Dendritic cell treated with granulocyte-macrophage colony-stimulating factor and Interleukin-4, amounts not matched to agents 40 ng/mL and 50 ng/mL, for 4 days (primary cell): ENCODE results near the gene DPM1.
A peak's percentile ranks its signal among the peaks of the same experiment; 100 is the strongest.

ENCODE experiments used
- H3K27ac Mint-ChIP-seq: one replicate; pipeline ENCODE4 v1.8.0; 2022; ENCODE audit warnings: mild to moderate bottlenecking, mixed read lengths
- H3K27me3 Mint-ChIP-seq: one replicate; pipeline ENCODE4 v1.8.0; 2022; ENCODE audit warnings: mild to moderate bottlenecking, mixed read lengths
- H3K36me3 Mint-ChIP-seq: one replicate; pipeline ENCODE4 v1.8.0; 2022; ENCODE audit warnings: low read depth, mixed read lengths
- H3K4me1 Mint-ChIP-seq: one replicate; pipeline ENCODE4 v1.8.0; 2022; ENCODE audit warnings: low read depth, mixed read lengths
- H3K4me3 Mint-ChIP-seq: one replicate; pipeline ENCODE4 v1.8.0; 2022; ENCODE audit warnings: mild to moderate bottlenecking, moderate library complexity, mixed read lengths
- H3K9me3 Mint-ChIP-seq: one replicate; pipeline ENCODE4 v1.8.0; 2022; ENCODE audit warnings: mixed read lengths
- intact Hi-C: fragments of 100-400 bp; cut with micrococcal nuclease; formaldehyde crosslinking; loops from one replicate; pipeline ENCODE4 v1.15.0; 2022

Gene DPM1

DNA sequence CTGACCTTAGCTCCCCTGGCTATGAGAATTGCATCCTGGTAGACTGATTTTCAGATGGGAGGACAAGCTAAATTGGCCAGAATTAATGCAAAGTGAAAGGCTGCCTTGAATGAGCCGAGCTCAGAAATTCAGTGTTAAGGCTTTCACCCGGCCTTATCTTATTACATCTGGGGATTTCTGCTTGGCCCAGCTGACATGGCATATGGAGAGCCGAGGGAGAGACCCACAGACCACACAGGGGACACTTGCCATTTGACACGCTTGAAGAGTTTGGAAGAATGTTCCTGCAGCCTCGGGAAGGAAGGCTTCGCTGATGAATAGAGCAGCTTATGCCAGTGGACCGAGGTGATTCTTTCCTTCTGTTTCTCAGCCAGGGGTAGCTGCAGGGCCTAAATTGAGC is 9.3 kb upstream of the DPM1 start:
- Mint-ChIP-seq H3K9me3 (no peaks in the 10 kb centered on the region), H3K27ac (no peak overlapping the region), H3K36me3 (peaks cover under 1% of the 10 kb centered on the region), H3K4me1 (no peaks in the 10 kb centered on the region), H3K4me3 (no peak overlapping the region), H3K27me3 (peaks cover 18% of the 10 kb centered on the region)
- intact Hi-C loops = no loop called here

DNA sequence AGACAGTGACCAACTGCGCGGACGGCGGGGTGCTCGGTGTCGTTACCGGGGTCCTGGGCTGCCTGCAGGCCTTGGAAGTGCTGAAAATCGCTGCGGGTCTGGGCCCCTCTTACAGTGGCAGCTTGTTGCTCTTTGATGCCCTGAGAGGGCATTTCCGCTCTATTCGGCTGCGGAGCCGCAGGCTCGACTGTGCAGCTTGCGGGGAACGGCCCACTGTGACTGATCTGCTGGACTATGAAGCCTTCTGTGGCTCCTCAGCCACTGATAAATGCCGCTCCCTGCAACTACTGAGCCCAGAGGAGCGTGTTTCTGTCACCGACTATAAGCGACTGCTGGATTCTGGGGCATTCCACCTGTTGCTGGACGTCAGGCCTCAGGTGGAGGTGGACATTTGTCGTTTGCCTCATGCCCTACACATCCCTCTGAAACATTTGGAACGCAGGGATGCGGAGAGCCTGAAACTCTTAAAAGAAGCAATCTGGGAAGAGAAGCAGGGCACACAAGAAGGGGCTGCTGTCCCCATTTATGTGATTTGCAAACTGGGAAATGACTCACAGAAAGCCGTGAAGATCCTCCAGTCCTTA is 1.3 kb upstream of the DPM1 start:
- intact Hi-C loops = no loop called here
- peaks cover 29% of the 10 kb centered on the region for H3K4me1 Mint-ChIP-seq
- peaks cover 39% of the 10 kb centered on the region for H3K36me3 Mint-ChIP-seq
- H3K4me3 Mint-ChIP-seq = peak overlapping the region; percentile 92
- no peaks in the 10 kb centered on the region for H3K9me3 Mint-ChIP-seq
- no peaks in the 10 kb centered on the region for H3K27me3 Mint-ChIP-seq
- peak overlapping the region; percentile 95 for H3K27ac Mint-ChIP-seq

DNA sequence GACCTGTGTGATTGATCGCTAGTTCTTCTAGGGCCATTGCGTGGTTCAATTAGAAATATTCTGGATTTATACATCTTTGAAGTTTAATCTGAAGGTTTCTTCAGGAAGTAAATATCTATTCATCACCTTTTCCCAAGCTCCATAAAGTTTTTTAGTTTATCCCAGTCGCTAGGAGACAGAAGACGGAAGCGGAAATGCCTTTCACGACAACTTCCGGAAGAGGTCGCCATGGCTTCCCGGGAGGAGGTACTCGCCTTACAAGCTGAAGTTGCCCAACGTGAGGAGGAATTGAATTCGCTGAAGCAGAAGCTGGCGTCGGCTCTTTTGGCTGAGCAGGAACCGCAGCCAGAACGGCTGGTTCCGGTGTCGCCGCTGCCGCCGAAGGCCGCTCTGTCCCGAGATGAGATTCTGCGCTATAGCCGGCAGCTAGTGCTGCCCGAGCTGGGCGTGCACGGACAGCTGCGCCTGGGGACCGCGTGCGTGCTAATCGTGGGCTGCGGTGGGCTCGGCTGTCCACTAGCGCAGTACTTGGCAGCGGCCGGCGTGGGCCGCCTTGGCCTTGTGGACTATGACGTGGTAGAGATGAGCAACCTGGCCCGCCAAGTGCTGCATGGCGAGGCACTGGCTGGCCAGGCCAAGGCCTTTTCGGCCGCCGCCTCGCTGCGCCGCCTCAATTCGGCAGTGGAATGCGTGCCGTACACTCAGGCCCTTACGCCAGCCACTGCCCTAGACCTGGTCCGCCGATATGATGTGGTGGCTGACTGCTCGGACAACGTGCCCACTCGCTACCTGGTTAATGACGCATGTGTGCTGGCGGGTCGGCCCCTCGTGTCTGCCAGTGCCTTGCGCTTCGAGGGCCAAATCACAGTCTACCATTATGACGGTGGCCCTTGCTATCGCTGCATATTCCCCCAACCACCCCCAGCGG is 547 bp upstream of the DPM1 start, which contains the start of gene MOCS3:
Gene MOCS3 (plus strand): TSS at position 204 of the 928 bp plus-strand sequence. CDS start 25 bp downstream, at position 229.
- peaks cover 29% of the 10 kb centered on the region for H3K4me1 Mint-ChIP-seq
- no peaks in the 10 kb centered on the region for H3K9me3 Mint-ChIP-seq
- peak within 1 kb of the TSS; percentile 95 for H3K27ac Mint-ChIP-seq
- no peaks in the 10 kb centered on the region for H3K27me3 Mint-ChIP-seq
- peaks cover 46% of the 10 kb centered on the region for H3K36me3 Mint-ChIP-seq
- H3K4me3 Mint-ChIP-seq = peak within 1 kb of the TSS; percentile 92
- intact Hi-C loops = loop anchor here (1.0 kb wide), 1 partner anchor 28 kb away; the partner anchor contains the start of gene ADNP

- Mint-ChIP-seq H3K36me3 (peaks cover 57% of the 10 kb centered on the region), H3K4me1 (peaks cover 29% of the 10 kb centered on the region), H3K9me3 (no peaks in the 10 kb centered on the region), H3K27me3 (no peaks in the 10 kb centered on the region), H3K27ac (peak overlapping the region; percentile 95), H3K4me3 (peak overlapping the region; percentile 92)
- intact Hi-C loops = no loop called here
Observed at GRCh38 chr20:50957276-50957675, 1.1 kb downstream of the DPM1 start.

DNA sequence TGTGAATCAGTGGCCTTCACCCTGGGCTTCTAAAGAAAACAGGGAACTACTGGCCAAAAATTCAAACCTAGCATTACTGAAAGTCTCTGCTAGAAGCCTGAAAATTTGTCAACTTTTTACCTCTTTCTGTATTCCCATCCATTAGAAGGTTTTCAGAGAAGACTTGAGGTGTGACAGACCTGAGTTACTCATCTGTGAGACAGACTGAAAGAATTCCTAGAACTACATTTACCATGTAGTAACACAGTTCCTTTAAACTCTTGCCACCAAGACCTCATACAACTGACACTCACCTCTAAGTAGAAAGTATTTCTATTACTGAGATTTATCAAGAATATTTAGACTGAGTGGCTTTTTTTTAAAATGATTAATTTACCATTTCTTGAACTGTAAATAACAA is 4.5 kb downstream of the DPM1 start:
- intact Hi-C loops = no loop called here
- Mint-ChIP-seq H3K36me3 (peaks cover 76% of the 10 kb centered on the region), H3K27ac (no peak overlapping the region), H3K9me3 (no peaks in the 10 kb centered on the region), H3K4me3 (no peak overlapping the region), H3K27me3 (no peaks in the 10 kb centered on the region), H3K4me1 (peaks cover 15% of the 10 kb centered on the region)

GRCh38 chr20:50953196-50953595 is 5.1 kb downstream of the DPM1 start:
- peaks cover 14% of the 10 kb centered on the region for H3K4me1 Mint-ChIP-seq
- no peak overlapping the region for H3K4me3 Mint-ChIP-seq
- H3K27ac Mint-ChIP-seq = no peak overlapping the region
- intact Hi-C loops = no loop called here
- peaks cover 76% of the 10 kb centered on the region for H3K36me3 Mint-ChIP-seq
- no peaks in the 10 kb centered on the region for H3K9me3 Mint-ChIP-seq
- no peaks in the 10 kb centered on the region for H3K27me3 Mint-ChIP-seq

DNA sequence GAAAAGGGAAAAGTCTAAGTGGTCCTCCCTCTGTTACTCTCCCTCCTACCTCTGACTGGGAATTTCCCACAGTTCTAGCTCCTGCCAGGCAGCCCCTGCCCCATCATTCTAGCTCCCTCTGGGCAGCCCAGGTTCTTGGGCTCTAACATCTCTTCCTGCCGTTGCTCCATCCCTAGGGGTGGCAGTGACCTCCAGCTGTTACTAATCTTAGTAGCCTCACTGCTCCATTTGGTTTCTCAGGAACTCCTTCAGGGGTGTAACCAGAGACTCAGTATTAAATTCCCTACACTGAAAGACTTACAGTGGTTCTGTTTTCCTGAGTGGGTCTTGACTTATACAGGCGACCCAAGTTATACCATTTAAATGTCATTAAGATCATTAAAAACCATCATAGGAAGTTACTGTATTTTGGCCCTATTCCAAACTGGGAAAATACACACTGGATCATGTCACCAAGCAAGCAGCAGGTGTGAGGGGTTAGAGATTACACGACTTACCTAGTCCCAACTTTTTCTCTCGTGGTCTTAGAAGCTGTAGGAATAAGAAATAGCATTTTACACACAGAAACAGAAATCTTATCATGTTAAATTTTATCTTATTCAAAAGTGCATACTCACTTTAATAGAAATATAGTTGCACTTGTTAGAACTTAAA is 10.1 kb downstream of the DPM1 start:
- Mint-ChIP-seq H3K27ac (no peak overlapping the region), H3K36me3 (peaks cover 95% of the 10 kb centered on the region), H3K4me3 (no peak overlapping the region), H3K9me3 (no peaks in the 10 kb centered on the region), H3K27me3 (no peaks in the 10 kb centered on the region), H3K4me1 (no peaks in the 10 kb centered on the region)
- intact Hi-C loops = no loop called here

GRCh38 chr20:50943069-50943468 is 15.3 kb downstream of the DPM1 start:
- H3K4me1 Mint-ChIP-seq = no peaks in the 10 kb centered on the region
- H3K4me3 Mint-ChIP-seq = no peak overlapping the region
- H3K27ac Mint-ChIP-seq = no peak overlapping the region
- H3K9me3 Mint-ChIP-seq = no peaks in the 10 kb centered on the region
- H3K36me3 Mint-ChIP-seq = peaks cover 91% of the 10 kb centered on the region
- intact Hi-C loops = no loop called here
- H3K27me3 Mint-ChIP-seq = no peaks in the 10 kb centered on the region

GRCh38 chr20:50933589-50933988 is 24.7 kb downstream of the DPM1 start:
- H3K4me3 Mint-ChIP-seq = no peak overlapping the region
- intact Hi-C loops = no loop called here
- no peaks in the 10 kb centered on the region for H3K27me3 Mint-ChIP-seq

GRCh38 chr20:50932691-50933280 is 25.5 kb downstream of the DPM1 start:
- intact Hi-C loops = no loop called here
- Mint-ChIP-seq H3K4me3 (no peak overlapping the region), H3K27ac (no peak overlapping the region), H3K9me3 (no peaks in the 10 kb centered on the region), H3K27me3 (no peaks in the 10 kb centered on the region), H3K36me3 (peaks cover 64% of the 10 kb centered on the region), H3K4me1 (peaks cover 28% of the 10 kb centered on the region)

More at GRCh38 chr20:50933589-50933988, 24.7 kb downstream of the DPM1 start:
- Mint-ChIP-seq H3K4me1 (peaks cover 20% of the 10 kb centered on the region), H3K27ac (no peak overlapping the region), H3K9me3 (no peaks in the 10 kb centered on the region), H3K36me3 (peaks cover 64% of the 10 kb centered on the region)

GRCh38 chr20:50932016-50932485 is 26.3 kb downstream of the DPM1 start:
- Mint-ChIP-seq H3K27ac (peak overlapping the region; percentile 96), H3K36me3 (peaks cover 69% of the 10 kb centered on the region), H3K4me3 (peak overlapping the region; percentile 76), H3K9me3 (no peaks in the 10 kb centered on the region), H3K4me1 (peaks cover 34% of the 10 kb centered on the region), H3K27me3 (no peaks in the 10 kb centered on the region)
- intact Hi-C loops = no loop called here

GRCh38 chr20:50931306-50932015 is 26.9 kb downstream of the DPM1 start, which contains the start of gene ADNP:
Gene ADNP (minus strand): TSS chr20:50931437. CDS start chr20:50903996, 27,441 bp downstream.
- no peaks in the 10 kb centered on the region for H3K9me3 Mint-ChIP-seq
- peak within 1 kb of the TSS; percentile 91 for H3K4me3 Mint-ChIP-seq
- no peaks in the 10 kb centered on the region for H3K27me3 Mint-ChIP-seq
- H3K36me3 Mint-ChIP-seq = peaks cover 63% of the 10 kb centered on the region
- peaks cover 34% of the 10 kb centered on the region for H3K4me1 Mint-ChIP-seq
- intact Hi-C loops = loop anchor here (1.0 to 2.0 kb wide), 2 partner anchors 27 to 137 kb away; partner anchors contain the start of genes BCAS4, DPM1 and MOCS3
- H3K27ac Mint-ChIP-seq = peak within 1 kb of the TSS; percentile 96

DNA sequence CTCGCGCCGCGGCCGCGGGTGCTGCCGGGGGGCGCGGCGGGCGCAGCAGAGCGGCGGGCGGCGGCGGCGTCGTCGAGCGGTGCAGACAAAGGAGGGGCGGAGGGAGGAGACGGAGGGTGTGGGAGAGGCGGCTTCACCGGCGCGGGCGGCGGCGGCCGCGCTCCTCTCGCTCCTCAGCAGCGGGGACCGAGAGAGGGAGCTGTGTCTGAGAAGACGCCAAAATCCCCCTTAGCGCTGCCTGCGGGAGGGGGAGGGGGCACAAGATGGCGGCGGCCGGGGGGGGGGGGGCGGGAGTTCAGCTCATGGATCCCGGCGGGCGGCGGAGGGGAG is 27.4 kb downstream of the DPM1 start:
- Mint-ChIP-seq H3K9me3 (no peaks in the 10 kb centered on the region), H3K27ac (peak overlapping the region; percentile 96), H3K27me3 (no peaks in the 10 kb centered on the region), H3K4me3 (peak overlapping the region; percentile 91), H3K36me3 (peaks cover 64% of the 10 kb centered on the region), H3K4me1 (peaks cover 36% of the 10 kb centered on the region)
- intact Hi-C loops = loop anchor here (1.0 to 2.0 kb wide), 2 partner anchors 27 to 136 kb away; partner anchors contain the start of genes BCAS4, DPM1 and MOCS3
